NCI-H82 treated with DMSO at 0.1 percent for 48 hours (cell line): ENCODE results near the gene TRPM3.
"Not testable (repeated sequence)": the region's sequence is repeated elsewhere in the genome, so short reads cannot be mapped to it uniquely, and the experiment has no call there.

ENCODE experiments used
- DNase-seq: peaks from one replicate; lab custom pipeline; 2025; ENCODE audit not compliant: unreplicated experiment; lab: John Stamatoyannopoulos, UW

Gene TRPM3

GRCh38 chr9:70772601-70773000 is 348.8 kb downstream of the TRPM3 start:
- DNase-seq, result no peak

DNA sequence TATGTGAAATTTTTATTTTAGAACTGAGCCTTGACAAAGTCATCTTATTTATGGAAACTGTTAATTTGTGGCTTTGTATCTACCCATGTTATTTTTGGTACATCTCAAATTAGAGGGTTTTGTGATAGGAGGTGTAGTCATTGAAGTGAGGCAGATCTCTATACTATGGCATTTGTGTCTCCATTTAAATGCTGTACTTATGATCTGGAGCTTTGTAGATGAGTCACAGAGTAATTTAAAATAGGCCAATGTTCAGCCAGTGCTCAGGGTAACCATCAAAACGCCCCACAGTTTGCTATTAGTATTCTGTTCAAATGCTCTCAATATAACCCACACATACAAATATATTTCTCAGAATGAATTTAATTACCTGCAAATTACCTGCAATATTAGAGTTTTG is 355.5 kb downstream of the TRPM3 start:
- no peak for DNase-seq

DNA sequence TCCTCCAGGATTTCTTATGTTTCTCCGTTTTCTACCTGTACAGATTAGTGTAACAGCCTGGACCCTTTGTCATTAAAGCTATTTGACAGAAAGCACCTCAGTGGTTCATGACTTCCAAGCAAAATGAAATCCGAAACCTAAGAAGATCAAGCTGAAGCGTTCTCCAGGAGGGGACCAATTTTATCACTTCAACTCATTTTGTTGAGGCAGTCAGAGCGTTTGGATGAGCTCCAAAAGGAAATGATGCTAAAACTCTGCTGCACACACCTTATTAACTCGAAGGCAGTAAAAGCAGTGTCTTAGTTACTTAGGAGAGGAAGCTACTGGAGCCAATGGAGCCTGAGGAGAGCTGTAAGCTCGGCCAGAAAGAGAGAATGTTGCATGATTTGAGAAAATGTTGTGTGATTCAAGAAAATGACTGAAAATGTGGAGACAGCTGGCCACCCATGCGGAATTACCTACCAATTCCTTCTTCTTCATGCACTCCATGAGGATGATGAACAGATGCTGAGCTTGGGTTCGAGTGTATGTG is 360.2 kb downstream of the TRPM3 start:
- no peak for DNase-seq

GRCh38 chr9:70760228-70760627 is 361.2 kb downstream of the TRPM3 start:
- DNase-seq, result no peak

DNA sequence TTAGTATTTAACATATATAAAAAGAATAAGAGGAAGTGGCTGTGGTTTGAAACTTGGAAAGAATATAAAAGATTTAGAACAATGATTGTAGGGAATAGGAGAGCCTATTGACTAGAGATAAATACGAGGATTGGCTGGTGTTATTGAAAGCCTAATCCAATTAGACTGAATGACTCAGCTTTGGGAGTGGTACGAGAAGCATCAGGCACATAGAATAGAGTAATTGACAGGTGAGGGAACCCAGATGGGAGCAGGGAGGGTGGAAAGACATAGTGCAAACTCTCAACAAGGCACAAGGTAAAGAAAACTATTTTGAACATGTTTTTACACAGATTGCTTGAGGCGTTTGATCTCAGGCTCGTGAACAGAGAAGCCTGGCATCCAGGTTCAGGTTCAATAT is 368.1 kb downstream of the TRPM3 start:
- peak; percentile 62 for DNase-seq

DNA sequence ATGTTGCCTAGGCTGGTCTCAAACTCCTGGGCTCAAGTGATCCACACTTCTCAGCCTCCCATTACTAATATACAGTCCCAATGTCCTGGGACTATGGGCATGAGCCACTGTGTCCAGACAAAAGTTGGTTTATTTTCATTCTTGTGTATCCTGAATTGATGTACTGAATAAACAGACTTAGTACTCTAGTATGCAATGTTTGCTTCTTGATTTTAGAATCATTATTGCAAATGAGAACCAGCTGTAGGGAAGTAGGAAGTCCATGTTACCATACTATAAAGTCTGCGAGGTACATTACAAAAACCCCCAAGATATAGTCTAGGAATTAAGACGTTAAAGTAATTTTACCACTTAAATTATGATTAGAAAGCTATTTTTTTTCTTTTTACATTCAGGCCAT is 372.4 kb downstream of the TRPM3 start:
- DNase-seq, result no peak

DNA sequence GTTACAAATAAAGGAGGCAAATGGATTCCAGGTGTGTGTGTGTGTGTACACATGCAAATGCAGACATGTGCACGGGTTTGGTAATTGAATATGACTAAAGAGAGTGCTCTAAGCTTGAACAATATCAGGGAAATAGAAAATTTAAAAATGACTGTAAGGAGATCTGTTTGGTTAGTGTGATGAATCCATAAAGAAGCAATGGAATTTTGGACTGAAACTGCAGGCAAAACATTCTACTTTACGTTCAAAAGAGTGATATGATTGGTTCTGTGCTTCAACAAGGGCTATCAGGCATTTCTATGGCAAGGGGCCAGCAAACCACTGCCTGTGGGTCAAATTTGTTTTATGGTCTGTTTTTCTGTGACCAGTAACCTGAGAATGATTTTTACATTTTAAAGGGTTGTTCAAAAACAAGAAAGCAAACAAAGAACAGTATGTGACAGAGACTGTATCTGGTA is 374.1 kb downstream of the TRPM3 start:
- DNase-seq, result no peak

DNA sequence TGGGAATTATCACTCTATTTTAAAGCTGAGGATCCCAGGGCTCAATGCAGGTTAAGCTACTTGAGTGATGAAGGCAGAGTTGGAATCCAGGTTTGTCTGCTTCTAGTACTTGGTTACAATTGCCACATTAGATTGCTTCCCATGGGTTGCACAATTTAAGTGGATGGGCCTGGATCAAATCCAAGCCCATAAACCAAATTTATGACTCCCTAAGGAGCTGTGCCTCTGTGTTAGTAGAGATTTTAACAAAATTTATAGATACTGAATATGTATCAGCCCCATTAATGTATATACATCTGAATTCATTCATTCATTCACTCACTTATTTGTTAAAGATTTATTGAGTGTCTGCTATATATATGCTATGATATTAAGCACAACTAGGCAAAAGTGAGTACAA is 374.7 kb downstream of the TRPM3 start:
- no peak for DNase-seq

DNA sequence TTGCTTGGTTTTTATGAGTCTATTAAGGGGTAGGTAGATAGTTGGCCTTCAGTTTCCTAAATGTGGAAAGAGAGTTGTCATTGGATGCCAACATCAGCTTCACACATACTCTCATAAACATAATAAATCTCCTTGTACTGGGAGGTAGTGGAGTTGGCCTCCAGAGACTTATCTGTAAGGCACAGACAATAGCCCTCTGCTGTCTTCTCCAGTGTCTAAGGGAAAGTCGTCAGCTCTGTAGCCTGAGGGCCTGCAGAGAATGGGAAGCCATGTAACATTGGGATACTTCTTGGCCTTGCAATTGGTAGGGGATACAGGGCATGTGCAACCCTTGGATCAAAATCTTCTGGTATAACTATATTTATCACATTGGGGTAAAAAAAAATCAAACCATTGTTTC is 375.1 kb downstream of the TRPM3 start:
- DNase-seq, result no peak

DNA sequence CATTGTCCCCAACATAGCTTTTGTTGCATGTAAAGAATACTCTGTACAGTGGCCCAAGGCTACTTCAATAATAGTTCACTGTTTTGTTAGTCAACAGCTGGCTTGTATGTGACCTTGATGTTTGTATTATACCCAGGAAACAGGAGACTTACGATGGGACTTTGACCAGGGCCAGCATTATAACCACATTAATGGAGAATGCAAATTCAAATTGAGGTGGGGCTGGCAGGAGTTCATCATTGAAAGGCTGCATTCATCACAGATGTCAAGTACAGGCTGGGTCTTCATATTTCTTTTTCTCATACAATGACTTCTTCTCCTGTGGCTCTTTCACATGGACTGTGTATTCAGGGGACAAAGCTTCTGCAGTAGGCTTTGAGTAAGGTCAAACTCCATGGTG is 396.6 kb downstream of the TRPM3 start:
- DNase-seq, result not testable (repeated sequence)

DNA sequence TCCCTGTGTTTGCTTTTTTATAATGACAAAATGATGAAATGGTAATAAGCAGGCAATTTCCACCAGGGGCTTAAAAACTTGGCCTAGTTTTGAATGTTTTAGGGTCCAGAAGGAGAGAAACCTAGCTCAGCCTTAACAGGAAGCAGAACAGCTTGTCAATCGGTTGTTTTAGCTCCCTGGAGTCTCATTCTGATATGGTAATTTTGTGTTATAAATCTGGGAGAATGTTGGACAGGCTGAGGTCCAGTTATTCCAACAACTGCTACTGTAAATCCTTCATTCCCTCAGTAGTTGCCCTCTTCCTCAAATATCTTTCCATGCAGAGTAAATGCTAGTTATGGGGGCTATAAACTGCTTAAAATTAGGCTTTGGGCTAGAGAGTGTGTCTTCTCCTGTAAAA is 397.4 kb downstream of the TRPM3 start:
- not testable (repeated sequence) for DNase-seq

DNA sequence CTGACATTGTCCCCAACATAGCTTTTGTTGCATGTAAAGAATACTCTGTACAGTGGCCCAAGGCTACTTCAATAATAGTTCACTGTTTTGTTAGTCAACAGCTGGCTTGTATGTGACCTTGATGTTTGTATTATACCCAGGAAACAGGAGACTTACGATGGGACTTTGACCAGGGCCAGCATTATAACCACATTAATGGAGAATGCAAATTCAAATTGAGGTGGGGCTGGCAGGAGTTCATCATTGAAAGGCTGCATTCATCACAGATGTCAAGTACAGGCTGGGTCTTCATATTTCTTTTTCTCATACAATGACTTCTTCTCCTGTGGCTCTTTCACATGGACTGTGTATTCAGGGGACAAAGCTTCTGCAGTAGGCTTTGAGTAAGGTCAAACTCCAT is 414.6 kb downstream of the TRPM3 start:
- DNase-seq, result not testable (repeated sequence)

DNA sequence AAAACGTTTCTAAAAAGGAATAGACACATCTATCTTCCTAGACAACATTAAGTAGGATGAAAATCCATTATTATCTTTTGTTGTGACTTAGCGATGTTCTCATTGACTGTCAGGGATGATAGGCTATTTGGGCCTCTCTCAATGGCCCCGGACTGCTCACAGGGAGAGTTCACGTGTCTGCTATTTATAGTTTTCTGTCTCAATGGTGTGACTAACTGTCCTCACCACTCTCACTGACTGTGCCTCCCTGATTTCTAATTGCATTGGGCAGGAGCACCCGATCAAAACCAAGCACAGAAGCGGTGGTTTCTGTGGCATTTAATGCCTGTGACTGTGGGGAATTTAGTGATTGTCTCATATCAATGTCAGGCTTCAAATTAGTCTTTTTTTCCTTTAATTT is 420.3 kb downstream of the TRPM3 start:
- no peak for DNase-seq

GRCh38 chr9:70696694-70697335 is 424.6 kb downstream of the TRPM3 start:
- no peak for DNase-seq

- DNase-seq, result no peak
Measured at GRCh38 chr9:70694758-70695157, 426.7 kb downstream of the TRPM3 start.

DNA sequence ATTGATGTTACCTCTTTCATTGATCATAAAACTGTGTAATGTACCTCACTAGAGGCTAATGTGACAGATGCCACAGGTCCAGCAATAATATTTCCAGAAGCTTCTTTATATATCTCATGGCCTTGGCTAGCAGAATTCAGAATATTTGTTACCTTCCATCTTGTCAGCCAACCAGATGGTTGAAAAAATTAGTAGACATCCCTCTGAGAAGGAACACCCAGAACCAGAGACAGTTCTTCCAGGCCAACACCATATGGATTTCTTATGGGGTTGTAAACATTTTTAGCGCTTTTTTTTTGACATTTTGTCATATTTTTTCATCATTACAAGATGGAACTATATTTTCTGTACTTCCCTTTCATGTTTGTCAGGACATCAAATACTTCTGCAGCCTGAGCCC is 428.2 kb downstream of the TRPM3 start:
- DNase-seq, result no peak

DNA sequence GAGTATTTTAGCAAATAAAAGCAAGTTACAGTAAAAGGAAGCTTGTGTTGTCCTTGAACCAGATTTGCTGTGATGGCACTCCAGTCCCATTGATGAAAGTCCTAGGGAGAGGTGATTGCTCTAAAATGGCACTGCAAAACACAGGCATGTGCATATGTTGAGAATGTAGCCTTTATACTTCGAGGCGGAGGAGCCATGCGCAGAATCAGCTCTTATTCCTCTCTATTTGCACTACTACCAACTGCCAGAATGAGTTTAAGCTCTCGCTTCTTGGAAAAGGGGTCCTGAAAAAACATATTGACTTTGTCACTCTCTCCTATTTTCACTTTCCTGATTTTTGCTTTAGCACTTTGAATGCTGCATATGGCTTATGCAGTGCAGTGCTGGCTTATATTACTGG is 429.0 kb downstream of the TRPM3 start:
- DNase-seq, result no peak

DNA sequence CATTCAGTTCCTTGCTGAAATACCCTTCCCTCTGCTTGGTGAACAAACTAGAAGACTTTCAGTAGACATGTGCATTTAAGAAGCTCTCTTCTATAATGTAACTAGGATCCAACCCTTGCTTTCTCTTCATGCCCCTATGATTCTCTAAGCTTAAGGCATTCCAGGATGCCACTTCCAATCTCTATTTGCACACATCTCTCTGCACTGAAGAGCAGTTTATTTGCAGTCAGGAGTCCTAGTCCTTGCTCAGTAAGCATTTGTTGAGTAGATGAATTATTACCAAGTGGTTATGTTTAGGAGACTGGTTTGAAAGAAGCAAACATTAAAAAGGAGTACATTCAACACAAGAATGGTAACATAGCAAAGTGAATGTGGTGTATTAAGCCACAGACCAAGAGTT is 432.7 kb downstream of the TRPM3 start:
- DNase-seq, result no peak

DNA sequence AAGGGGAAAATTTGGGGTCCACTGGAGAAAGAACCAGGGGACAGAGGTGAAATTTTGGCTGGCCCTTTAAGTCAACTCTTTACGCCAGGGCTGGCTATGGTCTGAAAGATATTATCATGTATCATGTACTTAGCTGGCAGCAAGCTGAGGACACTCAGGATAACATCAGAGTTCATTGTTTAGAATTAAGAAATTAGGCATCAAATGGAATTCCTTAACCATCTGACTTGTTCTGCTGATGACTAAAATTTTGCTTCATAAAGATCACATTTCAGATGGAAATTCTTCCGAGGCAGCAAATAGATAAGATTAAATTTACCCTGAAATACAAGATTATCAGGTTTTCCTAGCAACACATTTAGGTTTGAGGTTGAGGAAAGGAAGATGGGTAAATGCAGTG is 437.6 kb downstream of the TRPM3 start:
- DNase-seq, result no peak

- DNase-seq, result no peak
Measured at GRCh38 chr9:70682298-70682697, 439.1 kb downstream of the TRPM3 start.

- no peak for DNase-seq
Measured at GRCh38 chr9:70679845-70680244, 441.6 kb downstream of the TRPM3 start.

DNA sequence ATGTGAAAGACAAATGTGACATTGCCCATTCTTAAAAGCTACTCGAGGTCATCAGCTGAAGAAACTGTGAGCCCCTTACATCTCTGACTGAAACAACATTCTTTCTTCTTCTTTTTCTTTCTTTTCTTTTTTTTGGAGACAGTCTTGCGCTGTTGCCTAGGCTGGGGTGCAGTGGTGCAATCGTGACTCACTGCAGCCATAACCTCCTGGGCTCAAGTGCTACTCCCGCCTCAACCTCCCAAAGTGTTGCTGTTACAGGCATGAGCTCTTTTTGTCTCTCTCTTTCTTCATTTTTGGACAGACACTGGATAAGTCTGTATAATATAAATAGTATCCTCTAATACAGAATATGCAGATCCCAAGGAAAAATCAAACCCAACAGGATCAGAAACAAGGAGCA is 443.3 kb downstream of the TRPM3 start:
- DNase-seq, result no peak

- DNase-seq, result no peak
Measured at GRCh38 chr9:70677055-70677735, 444.2 kb downstream of the TRPM3 start.
